T-helper 2 cell treated with Interferon-gamma antibody and Interleukin-4, amounts not matched to agents 5 μg/mL and 100 μg/mL, for 36 hours (primary cell): ENCODE measurements around the gene ZSWIM8.
"Not testable (repeated sequence)": the region's sequence is repeated elsewhere in the genome, so short reads cannot be mapped to it uniquely, and the experiment has no call there.

Experiments
- DNase-seq: peaks from one replicate; pipeline ENCODE4 v3.0.0; 2021; ENCODE audit warnings: low spot score
- H3K27ac Mint-ChIP-seq: one replicate; pipeline ENCODE4 v1.8.0; 2021; ENCODE audit warnings: mild to moderate bottlenecking, mixed read lengths
- H3K27me3 Mint-ChIP-seq: one replicate; pipeline ENCODE4 v1.8.0; 2021; ENCODE audit warnings: low read depth, mixed read lengths
- H3K36me3 Mint-ChIP-seq: one replicate; pipeline ENCODE4 v1.8.0; 2021; ENCODE audit warnings: low read depth, mixed read lengths
- H3K4me1 Mint-ChIP-seq: one replicate; pipeline ENCODE4 v1.8.0; 2021; ENCODE audit warnings: low read depth, mixed read lengths
- H3K4me3 Mint-ChIP-seq: one replicate; pipeline ENCODE4 v1.8.0; 2022; ENCODE audit warnings: mild to moderate bottlenecking, moderate library complexity, mixed read lengths
- H3K9me3 Mint-ChIP-seq: one replicate; pipeline ENCODE4 v1.8.0; 2021; ENCODE audit warnings: mixed read lengths

The ZSWIM8 gene, protein sequence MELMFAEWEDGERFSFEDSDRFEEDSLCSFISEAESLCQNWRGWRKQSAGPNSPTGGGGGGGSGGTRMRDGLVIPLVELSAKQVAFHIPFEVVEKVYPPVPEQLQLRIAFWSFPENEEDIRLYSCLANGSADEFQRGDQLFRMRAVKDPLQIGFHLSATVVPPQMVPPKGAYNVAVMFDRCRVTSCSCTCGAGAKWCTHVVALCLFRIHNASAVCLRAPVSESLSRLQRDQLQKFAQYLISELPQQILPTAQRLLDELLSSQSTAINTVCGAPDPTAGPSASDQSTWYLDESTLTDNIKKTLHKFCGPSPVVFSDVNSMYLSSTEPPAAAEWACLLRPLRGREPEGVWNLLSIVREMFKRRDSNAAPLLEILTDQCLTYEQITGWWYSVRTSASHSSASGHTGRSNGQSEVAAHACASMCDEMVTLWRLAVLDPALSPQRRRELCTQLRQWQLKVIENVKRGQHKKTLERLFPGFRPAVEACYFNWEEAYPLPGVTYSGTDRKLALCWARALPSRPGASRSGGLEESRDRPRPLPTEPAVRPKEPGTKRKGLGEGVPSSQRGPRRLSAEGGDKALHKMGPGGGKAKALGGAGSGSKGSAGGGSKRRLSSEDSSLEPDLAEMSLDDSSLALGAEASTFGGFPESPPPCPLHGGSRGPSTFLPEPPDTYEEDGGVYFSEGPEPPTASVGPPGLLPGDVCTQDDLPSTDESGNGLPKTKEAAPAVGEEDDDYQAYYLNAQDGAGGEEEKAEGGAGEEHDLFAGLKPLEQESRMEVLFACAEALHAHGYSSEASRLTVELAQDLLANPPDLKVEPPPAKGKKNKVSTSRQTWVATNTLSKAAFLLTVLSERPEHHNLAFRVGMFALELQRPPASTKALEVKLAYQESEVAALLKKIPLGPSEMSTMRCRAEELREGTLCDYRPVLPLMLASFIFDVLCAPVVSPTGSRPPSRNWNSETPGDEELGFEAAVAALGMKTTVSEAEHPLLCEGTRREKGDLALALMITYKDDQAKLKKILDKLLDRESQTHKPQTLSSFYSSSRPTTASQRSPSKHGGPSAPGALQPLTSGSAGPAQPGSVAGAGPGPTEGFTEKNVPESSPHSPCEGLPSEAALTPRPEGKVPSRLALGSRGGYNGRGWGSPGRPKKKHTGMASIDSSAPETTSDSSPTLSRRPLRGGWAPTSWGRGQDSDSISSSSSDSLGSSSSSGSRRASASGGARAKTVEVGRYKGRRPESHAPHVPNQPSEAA (N-terminal part only)

DNA sequence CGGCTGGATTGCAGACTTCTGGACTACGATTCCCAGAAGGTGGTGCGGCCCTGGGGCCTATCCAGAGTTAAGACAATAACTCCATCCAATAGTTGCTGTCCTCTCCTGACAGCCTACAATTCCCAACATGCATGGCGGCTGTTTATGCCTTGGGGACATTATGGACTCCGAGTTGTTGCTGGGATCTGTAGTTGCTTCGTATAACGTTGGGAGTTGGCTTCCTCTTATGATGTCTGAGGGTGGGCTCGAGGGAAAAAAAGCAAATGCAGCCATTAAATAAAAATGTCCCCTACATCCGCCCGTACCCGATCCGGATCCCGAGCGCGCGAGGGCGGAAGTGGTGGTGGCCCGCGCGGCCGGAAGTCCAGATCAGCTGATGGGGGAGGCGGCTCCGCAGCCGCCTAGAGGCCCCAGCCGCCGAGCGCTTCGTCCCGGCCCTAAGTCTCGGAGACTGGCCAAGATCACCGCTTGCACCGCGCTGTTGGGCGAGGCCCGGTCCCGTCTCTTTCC, at the start of gene ZSWIM8:
TSS of gene ZSWIM8 (plus strand) at position 396 of the 510 bp plus-strand sequence. CDS start 273 bp downstream, outside the sequence.
- Mint-ChIP-seq H3K27me3 (no peaks in the 10 kb centered on the region), H3K9me3 (no peaks in the 10 kb centered on the region)

DNA sequence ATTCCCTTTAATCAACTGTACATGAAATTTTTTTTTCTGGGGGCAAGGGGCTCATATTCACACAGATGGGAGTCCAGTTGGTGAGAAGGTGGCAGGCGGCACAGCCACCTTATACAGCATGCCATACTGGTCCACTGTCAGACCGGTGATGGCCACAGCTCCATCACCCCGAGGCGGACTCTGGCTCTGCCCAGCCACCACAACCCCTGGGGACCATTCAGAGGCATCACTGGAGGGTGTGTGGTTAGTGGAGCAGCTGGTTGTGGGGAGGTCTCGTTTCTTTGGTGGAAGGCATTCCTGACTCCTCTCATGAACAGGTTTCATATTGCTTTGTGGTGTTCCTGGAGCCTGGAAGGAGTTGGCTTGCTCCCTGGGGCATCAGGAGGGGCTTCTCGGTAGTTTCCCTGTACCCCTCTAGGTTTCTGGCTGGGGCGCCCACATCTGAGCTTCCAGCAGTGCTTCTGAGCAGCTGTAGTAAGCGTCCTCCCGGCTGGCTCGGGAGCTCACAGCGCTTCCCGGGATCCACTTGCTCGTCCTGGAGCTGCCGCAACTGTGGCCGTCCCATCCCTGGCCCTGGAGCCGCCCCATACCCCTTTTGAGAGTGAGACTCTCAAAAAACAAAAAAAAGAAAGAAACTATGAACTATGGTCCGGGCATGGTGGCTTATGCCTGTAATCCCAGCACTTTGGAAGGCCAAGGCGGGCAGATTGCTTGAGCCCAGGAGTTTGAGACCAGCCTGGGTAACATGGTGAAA, 44.7 kb upstream of the ZSWIM8 start:
- H3K4me1 Mint-ChIP-seq = peaks cover 14% of the 10 kb centered on the region
- not testable (repeated sequence) for H3K9me3 Mint-ChIP-seq, DNase-seq, H3K4me3 Mint-ChIP-seq, H3K27me3 Mint-ChIP-seq, H3K27ac Mint-ChIP-seq
- peaks cover 11% of the 10 kb centered on the region for H3K36me3 Mint-ChIP-seq

More for the DNA sequence above, at the start of gene ZSWIM8:
- peaks cover 15% of the 10 kb centered on the region for H3K36me3 Mint-ChIP-seq
- DNase-seq = peak; percentile 83
- peaks cover 28% of the 10 kb centered on the region for H3K4me1 Mint-ChIP-seq
- peak within 1 kb of the TSS; percentile 96 for H3K4me3 Mint-ChIP-seq
- peak within 1 kb of the TSS; percentile 98 for H3K27ac Mint-ChIP-seq

DNA sequence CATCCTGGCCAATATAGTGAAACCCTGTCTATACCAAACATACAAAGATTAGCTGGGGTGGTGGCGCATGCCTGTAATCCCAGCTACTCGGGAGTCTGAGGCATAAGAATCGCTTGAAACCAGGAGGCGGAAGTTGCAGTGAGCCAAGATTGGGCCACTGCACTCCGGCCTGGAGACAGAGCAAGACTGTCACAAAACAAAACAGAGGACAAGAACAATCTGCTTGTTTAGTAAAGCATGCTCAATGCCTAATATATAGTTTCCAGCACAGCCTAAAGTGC, 43.0 kb upstream of the ZSWIM8 start:
- H3K27ac Mint-ChIP-seq = peak overlapping the region; percentile 41
- H3K27me3 Mint-ChIP-seq = no peaks in the 10 kb centered on the region
- H3K36me3 Mint-ChIP-seq = peaks cover 21% of the 10 kb centered on the region
- peak overlapping the region; percentile 98 for H3K4me3 Mint-ChIP-seq
- DNase-seq = no peak
- H3K4me1 Mint-ChIP-seq = peaks cover 23% of the 10 kb centered on the region
- no peaks in the 10 kb centered on the region for H3K9me3 Mint-ChIP-seq

DNA sequence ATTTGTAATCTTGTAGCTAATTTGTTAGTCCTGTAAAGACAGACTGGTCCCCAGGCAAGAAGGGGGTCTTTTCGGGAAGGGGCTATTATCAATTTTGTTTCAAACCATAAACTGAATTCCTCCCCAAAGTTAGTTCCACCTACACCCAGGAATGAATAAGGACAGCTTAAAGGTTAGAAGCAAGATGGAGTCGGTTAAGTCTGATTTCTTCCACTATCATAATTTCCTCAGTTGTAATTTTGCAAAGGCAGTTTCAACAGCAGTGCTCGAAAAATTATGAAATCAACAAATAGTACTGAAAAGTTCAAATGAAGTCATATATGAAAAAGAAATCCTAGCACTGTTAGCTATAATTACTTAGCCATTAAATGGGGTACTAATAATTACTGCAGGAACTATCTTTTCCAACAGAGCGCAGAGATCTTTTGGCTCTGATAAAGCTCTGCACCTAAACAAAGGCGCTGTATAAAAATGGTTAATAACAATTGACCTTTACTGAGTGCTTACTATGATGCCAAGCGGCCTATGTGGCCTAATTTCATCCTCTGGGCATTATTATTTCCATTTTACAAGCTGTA, 42.0 kb upstream of the ZSWIM8 start:
- H3K4me3 Mint-ChIP-seq = peak overlapping the region; percentile 98
- H3K36me3 Mint-ChIP-seq = peaks cover 21% of the 10 kb centered on the region
- DNase-seq = no peak
- peak overlapping the region; percentile 99 for H3K27ac Mint-ChIP-seq
- H3K4me1 Mint-ChIP-seq = peaks cover 23% of the 10 kb centered on the region
- H3K9me3 Mint-ChIP-seq = no peaks in the 10 kb centered on the region
- H3K27me3 Mint-ChIP-seq = no peaks in the 10 kb centered on the region

DNA sequence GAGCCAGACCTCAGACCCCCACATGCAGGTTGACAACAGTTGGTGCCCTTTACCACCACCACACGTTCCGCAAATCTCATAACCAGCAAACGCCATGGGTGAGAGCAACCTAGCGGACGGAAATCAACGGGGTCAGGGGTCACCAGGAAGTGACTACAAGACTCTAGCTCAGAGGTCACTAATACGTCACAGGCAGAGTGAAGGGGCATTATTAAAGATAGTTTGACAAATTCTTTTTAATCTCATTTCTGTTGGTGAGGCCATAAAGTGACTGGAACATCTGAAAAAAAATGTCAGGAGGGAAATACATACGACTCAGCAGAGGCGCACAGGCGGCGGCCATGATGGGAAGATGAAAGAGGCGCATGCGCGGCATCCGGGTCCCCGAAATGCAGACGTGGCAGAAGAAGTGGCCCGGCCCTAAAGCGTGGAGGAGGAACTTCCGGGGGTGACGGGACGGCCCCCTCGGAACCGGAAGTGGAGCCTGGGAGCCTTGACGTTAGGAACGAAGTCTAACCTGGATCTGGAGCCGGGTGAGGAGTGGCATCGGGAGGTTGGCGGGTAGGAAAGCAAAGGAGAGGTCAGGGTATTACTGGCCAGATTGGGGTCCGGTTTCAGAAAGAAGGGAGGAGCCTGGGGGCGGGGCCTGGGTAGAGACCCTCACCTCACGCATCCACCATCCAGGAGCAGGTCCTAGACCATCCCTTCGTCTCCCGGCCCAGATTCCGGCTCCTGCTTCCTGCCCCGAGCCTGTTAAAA, 41.3 kb upstream of the ZSWIM8 start, which contains the start of gene SEC24C:
TSS of gene SEC24C (plus strand) at position 468 of the 759 bp plus-strand sequence. CDS start 2,461 bp downstream, outside the sequence.
- peaks cover 24% of the 10 kb centered on the region for H3K36me3 Mint-ChIP-seq
- H3K9me3 Mint-ChIP-seq = no peaks in the 10 kb centered on the region
- H3K27ac Mint-ChIP-seq = peak within 1 kb of the TSS; percentile 99
- peaks cover 26% of the 10 kb centered on the region for H3K4me1 Mint-ChIP-seq
- DNase-seq = peak; percentile 94
- H3K27me3 Mint-ChIP-seq = no peaks in the 10 kb centered on the region
- H3K4me3 Mint-ChIP-seq = peak within 1 kb of the TSS; percentile 98

DNA sequence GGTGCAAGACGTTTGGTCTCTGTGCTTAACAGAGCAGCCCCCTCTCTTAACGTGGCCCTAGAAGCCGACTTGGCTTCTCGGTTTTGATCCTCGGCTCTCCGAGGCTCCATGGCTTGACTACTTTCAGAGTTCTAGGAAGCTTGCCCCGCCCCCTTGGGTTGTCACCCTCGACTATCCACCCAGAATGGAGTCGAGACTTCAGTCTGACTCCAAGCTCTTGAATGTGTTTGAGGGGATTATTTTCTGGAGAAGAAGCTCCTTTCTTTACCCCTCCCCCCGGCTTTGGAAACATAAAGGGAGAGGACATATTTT, 40.8 kb upstream of the ZSWIM8 start:
- H3K9me3 Mint-ChIP-seq = no peaks in the 10 kb centered on the region
- H3K4me3 Mint-ChIP-seq = peak overlapping the region; percentile 98
- no peaks in the 10 kb centered on the region for H3K27me3 Mint-ChIP-seq
- peaks cover 27% of the 10 kb centered on the region for H3K36me3 Mint-ChIP-seq
- DNase-seq = peak; percentile 59
- H3K27ac Mint-ChIP-seq = peak overlapping the region; percentile 99
- H3K4me1 Mint-ChIP-seq = peaks cover 28% of the 10 kb centered on the region

DNA sequence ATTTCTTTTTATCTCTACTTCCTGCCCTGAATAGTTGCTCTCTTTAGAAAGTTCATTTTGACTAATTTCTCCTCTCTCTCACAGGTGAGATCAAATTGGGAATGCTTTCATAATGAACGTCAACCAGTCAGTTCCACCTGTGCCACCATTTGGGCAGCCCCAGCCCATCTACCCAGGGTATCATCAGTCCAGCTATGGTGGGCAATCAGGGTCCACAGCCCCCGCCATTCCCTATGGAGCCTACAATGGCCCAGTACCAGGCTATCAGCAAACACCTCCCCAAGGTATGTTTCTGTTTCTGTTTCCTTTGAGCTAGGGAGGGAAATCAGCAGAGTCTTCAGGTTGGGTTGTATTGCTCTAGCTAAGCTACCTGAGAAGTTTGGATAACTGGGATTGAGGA, 38.7 kb upstream of the ZSWIM8 start:
- DNase-seq = no peak
- peaks cover 41% of the 10 kb centered on the region for H3K36me3 Mint-ChIP-seq
- no peaks in the 10 kb centered on the region for H3K9me3 Mint-ChIP-seq
- peak overlapping the region; percentile 75 for H3K4me3 Mint-ChIP-seq
- no peaks in the 10 kb centered on the region for H3K27me3 Mint-ChIP-seq
- H3K27ac Mint-ChIP-seq = peak overlapping the region; percentile 35
- peaks cover 34% of the 10 kb centered on the region for H3K4me1 Mint-ChIP-seq

DNA sequence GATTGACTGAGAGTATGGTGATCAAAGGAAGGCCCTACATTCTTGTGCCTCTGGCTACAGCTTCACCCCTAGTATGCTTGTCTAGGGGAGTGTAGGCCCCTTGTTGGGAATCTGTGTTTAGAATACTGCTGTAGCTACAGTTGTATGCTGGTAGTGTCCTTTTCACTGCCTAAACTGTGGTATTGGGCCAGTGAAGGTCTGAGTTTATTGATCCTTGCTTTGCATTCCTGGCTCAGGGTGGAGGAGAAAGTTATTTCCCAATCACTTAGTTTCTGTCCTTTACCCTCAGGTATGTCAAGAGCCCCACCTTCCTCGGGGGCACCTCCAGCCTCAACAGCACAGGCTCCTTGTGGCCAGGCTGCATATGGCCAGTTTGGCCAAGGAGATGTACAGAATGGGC, 34.6 kb upstream of the ZSWIM8 start:
- no peak overlapping the region for H3K27ac Mint-ChIP-seq
- H3K27me3 Mint-ChIP-seq = no peaks in the 10 kb centered on the region
- DNase-seq = no peak
- H3K9me3 Mint-ChIP-seq = no peaks in the 10 kb centered on the region
- peaks cover 23% of the 10 kb centered on the region for H3K4me1 Mint-ChIP-seq
- H3K4me3 Mint-ChIP-seq = no peak overlapping the region
- H3K36me3 Mint-ChIP-seq = peaks cover 55% of the 10 kb centered on the region

DNA sequence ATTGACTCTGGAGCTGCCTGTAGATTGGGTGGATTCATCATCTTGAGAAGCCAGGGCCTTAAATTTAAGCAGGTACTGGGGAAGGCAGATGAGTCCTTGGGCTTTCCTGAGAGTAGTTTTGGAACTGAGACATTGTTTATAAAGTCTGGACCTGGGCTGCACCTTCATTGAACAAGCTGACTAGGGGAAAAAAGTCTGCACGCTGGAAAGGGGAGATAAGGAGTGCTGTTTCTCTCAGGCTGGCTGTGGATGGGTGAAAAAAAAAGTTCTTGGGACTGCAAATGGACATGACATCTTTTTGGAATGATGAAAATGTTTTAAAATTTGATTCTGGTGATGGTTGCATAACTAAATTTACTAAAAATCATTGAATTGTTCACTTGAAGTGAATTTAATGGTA, 29.2 kb upstream of the ZSWIM8 start:
- no peak for DNase-seq
- no peak overlapping the region for H3K4me3 Mint-ChIP-seq
- peaks cover 16% of the 10 kb centered on the region for H3K4me1 Mint-ChIP-seq
- H3K36me3 Mint-ChIP-seq = peaks cover 49% of the 10 kb centered on the region
- H3K27ac Mint-ChIP-seq = no peak overlapping the region
- no peaks in the 10 kb centered on the region for H3K27me3 Mint-ChIP-seq
- H3K9me3 Mint-ChIP-seq = no peaks in the 10 kb centered on the region

DNA sequence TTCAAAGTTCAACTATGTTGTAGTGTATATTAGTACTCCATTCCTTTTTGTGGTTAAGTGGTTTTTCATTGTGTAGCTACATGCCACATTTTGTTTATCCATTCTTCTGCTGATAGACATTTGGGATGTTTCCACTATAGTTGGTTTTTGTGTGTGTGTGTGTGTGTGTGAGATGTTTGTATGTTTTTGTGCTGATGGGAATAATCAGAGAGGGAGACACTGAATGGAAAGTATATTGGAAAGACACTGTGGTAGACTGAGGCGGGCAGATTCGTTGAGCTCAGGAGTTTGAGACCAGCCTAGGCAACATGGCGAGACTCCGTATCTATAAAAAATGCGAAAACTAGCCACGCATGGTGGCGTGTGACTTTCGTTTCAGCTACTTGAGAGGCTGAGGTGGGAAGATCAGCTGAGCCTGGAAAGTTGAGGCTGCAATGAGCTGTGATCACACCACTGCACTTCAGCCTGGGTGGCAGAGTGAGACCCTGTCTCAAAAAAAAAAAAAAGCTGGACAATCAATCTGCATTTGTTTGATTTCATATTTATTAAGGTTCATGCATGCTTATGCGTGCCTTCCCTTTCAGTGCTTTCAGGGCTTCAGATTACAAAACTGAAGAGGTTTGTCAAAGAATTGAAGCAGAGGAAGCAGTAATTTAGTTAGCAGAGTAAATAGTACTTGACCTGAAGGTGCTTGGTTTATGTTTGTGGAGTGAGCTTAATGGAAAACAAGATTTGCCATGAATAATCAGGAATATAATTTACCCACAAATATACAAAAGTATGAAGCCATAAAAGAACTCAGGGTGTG, 26.5 kb upstream of the ZSWIM8 start:
- Mint-ChIP-seq H3K9me3 (no peaks in the 10 kb centered on the region), H3K27ac (peak overlapping the region; percentile 55), H3K27me3 (no peaks in the 10 kb centered on the region), H3K4me1 (peaks cover 22% of the 10 kb centered on the region), H3K36me3 (peaks cover 51% of the 10 kb centered on the region), H3K4me3 (no peak overlapping the region)
- no peak for DNase-seq

DNA sequence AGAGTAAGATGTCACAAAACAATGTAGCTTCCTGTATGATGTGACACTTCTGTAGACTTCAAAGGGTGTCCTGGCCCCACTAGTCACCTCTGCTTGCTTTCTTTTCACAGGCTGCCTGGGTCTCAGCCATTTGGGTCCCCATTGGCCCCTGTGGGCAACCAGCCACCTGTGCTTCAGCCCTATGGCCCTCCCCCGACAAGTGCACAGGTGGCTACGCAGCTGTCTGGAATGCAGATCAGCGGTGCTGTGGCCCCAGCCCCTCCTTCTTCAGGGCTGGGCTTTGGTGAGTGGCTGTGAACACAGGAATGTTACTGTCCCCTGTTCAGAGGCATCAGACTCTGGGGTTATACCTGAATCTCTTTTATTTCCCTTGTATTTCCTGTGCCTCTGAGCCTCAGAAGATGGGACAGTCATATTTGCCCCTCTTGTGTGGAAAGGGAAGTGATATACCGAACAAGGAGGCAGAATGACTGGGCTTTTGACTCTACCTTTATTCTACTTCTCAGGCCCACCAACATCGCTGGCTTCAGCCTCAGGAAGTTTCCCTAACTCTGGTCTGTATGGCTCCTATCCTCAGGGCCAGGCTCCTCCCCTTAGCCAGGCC, 25.8 kb upstream of the ZSWIM8 start:
- Mint-ChIP-seq H3K36me3 (peaks cover 52% of the 10 kb centered on the region), H3K27me3 (no peaks in the 10 kb centered on the region), H3K9me3 (no peaks in the 10 kb centered on the region), H3K27ac (peak overlapping the region; percentile 64), H3K4me1 (peaks cover 22% of the 10 kb centered on the region), H3K4me3 (no peak overlapping the region)
- DNase-seq = no peak
